ENCODE results near the gene INSIG1. TPM values are rescaled to one million over a fixed set of nuclear protein-coding genes. Genes with fewer than 3 reads are reported as not detected.

The INSIG1 gene
- total RNA-seq, 1 donor from 2014 or later, result 15.2 TPM

GRCh38 chr7:155281398-155281969 lies 16.2 kb upstream of the INSIG1 start:
- DNase-seq (ENCODE audit: low spot score), result peak; percentile 55
- intact Hi-C loops (cut with DNase I), result no loop called here

GRCh38 chr7:155282671-155283070 lies 15.0 kb upstream of the INSIG1 start:
- DNase-seq (ENCODE audit: low spot score), result peak; percentile 75

GRCh38 chr7:155283565-155284194 lies 14.0 kb upstream of the INSIG1 start:
- DNase-seq (ENCODE audit: low spot score), result no peak
- intact Hi-C loops (cut with DNase I), result no loop called here

More at GRCh38 chr7:155282671-155283070, 15.0 kb upstream of the INSIG1 start:
- intact Hi-C loops (cut with DNase I), result no loop called here

GRCh38 chr7:155284496-155285274 lies 13.0 kb upstream of the INSIG1 start:
- no peak for DNase-seq (ENCODE audit: low spot score)
- intact Hi-C loops (cut with DNase I), result no loop called here

- no peak for DNase-seq (ENCODE audit: low spot score)
- intact Hi-C loops (cut with DNase I), result no loop called here
Measured at GRCh38 chr7:155285423-155285822, 12.3 kb upstream of the INSIG1 start.

GRCh38 chr7:155285833-155286232 lies 11.8 kb upstream of the INSIG1 start:
- DNase-seq (ENCODE audit: low spot score), result no peak
- intact Hi-C loops (cut with DNase I), result no loop called here

- intact Hi-C loops (cut with DNase I), result no loop called here
- no peak for DNase-seq (ENCODE audit: low spot score)
Measured at GRCh38 chr7:155286686-155287085, 11.0 kb upstream of the INSIG1 start.

GRCh38 chr7:155287284-155287935 lies 10.3 kb upstream of the INSIG1 start:
- no peak for DNase-seq (ENCODE audit: low spot score)
- intact Hi-C loops (cut with DNase I), result no loop called here

GRCh38 chr7:155288055-155288454 lies 9.6 kb upstream of the INSIG1 start:
- no peak for DNase-seq (ENCODE audit: low spot score)
- intact Hi-C loops (cut with DNase I), result no loop called here

- intact Hi-C loops (cut with DNase I), result no loop called here
- DNase-seq (ENCODE audit: low spot score), result no peak
Measured at GRCh38 chr7:155289107-155289506, 8.6 kb upstream of the INSIG1 start.

GRCh38 chr7:155289949-155290501 lies 7.7 kb upstream of the INSIG1 start:
- intact Hi-C loops (cut with DNase I), result no loop called here
- no peak for DNase-seq (ENCODE audit: low spot score)

GRCh38 chr7:155291045-155291530 lies 6.6 kb upstream of the INSIG1 start:
- DNase-seq (ENCODE audit: low spot score), result no peak
- intact Hi-C loops (cut with DNase I), result no loop called here

- no peak for DNase-seq (ENCODE audit: low spot score)
- intact Hi-C loops (cut with DNase I), result no loop called here
Measured at GRCh38 chr7:155291729-155292128, 5.9 kb upstream of the INSIG1 start.

GRCh38 chr7:155292680-155293226 lies 4.9 kb upstream of the INSIG1 start:
- intact Hi-C loops (cut with DNase I), result no loop called here
- DNase-seq (ENCODE audit: low spot score), result no peak

GRCh38 chr7:155293721-155294510 lies 3.8 kb upstream of the INSIG1 start:
- intact Hi-C loops (cut with DNase I), result no loop called here
- DNase-seq (ENCODE audit: low spot score), result no peak

GRCh38 chr7:155294511-155294778 lies 3.2 kb upstream of the INSIG1 start:
- intact Hi-C loops (cut with DNase I), result no loop called here
- no peak for DNase-seq (ENCODE audit: low spot score)

GRCh38 chr7:155295511-155295910 lies 2.2 kb upstream of the INSIG1 start:
- no peak for DNase-seq (ENCODE audit: low spot score)
- intact Hi-C loops (cut with DNase I), result loop anchor here (5.0 kb wide), 2 partner anchors 88 to 293 kb away; partner anchors contain the start of gene PAXIP1

GRCh38 chr7:155296006-155296787 lies 1.5 kb upstream of the INSIG1 start:
- DNase-seq (ENCODE audit: low spot score), result no peak
- intact Hi-C loops (cut with DNase I), result loop anchor here (5.0 kb wide), 2 partner anchors 89 to 294 kb away; partner anchors contain the start of gene PAXIP1
